GM18498 (cell line): ENCODE results near the gene RAD51B.

Experiments used
- ATAC-seq: cut with Tn5 transposase; IDR thresholded peaks from one replicate; pipeline ENCODE4 v1.9.1; 2021; ENCODE audit warnings: mild to moderate bottlenecking, moderate library complexity; ENCODE audit not compliant: unreplicated experiment

RAD51B gene

DNA sequence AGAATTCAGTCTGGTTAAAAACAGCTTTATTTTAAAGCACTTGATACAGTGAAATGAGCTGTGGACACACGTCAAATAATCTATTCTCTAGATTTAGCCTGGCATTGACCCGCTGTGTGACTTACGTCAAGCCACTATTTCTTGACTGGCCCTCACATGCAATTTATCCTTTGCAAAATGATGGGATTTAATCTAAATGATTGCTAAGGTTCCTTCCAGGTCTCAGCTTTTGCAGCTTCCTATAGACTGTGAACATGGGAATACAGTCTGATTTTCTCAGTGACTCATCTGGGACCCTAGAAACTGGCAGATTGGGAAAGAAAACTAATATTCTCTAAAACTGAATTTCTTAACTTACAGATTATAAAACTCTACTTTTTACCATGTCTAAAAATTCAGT, 409.1 kb downstream of the RAD51B start:
- ATAC-seq, result no peak

GRCh38 chr14:68229423-68230100, 410.0 kb downstream of the RAD51B start:
- ATAC-seq, result no peak

- no peak for ATAC-seq
These were observed 410.8 kb downstream of the RAD51B start for GRCh38 chr14:68230202-68230949.

GRCh38 chr14:68230950-68231717, 411.6 kb downstream of the RAD51B start:
- ATAC-seq, result no peak

DNA sequence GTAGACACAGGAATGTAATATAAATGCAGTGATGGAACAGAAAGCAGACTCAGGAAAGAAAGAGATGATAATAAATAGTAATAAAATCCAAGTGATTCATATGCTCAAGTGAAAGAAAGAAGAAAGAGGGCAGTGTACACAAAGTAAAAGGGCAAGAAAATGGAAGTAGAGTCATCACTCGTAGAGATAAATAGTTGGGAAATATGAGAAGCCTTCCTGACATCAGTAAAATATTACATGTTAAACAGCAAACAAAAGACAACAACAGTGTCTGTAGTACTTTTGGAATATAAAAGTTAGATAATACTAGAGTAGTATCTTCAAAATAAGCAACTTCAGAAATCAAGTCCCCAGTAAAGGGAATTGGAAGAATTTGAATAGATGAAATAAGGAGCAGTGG, 412.3 kb downstream of the RAD51B start:
- no peak for ATAC-seq

- ATAC-seq, result peak; percentile 79
These were observed 412.9 kb downstream of the RAD51B start for GRCh38 chr14:68232300-68233055.

- ATAC-seq, result no peak
These were observed 413.7 kb downstream of the RAD51B start for GRCh38 chr14:68233101-68233784.

- no peak for ATAC-seq
These were observed 414.7 kb downstream of the RAD51B start for GRCh38 chr14:68234101-68234905.

GRCh38 chr14:68235011-68235410, 415.4 kb downstream of the RAD51B start:
- ATAC-seq, result no peak

DNA sequence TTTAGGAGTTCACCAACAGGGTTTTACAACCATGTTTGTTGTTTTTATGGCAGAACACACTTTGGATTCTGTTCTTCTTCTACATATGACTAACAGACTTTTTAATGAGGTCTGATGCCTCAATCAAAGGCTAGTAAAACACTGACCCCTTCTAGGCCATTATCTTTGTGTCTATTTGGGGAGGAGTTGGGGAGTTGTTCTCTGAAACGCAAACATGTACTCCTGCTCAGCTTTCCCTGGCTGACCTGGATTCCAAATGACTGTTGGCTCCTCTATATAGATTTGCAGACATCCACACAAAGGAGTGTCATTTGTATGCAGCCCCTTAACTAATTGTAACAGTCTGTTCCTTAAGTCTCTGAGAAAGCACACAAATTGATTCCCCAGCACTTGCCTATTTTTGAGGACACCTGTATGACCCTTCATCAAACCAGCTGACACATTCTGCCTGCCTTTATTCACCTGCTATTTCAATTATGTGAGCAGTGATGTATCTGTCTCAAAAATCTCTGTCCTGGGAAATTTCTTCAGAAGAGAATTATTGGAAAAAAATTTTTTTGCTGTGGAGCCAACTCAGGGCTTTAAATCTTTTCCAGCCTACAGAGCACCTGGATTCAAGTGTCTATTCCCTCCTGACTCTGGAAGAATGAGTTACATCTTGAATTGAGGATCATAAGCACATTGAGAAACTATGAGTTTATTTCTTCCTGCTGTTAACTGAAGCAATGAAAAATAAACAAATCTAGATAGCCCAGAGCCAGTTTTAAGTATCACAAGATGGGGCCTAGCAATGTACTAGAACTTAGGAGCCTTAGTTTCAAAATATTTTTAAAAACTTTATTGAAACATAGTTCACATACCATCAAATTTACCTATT, 417.2 kb downstream of the RAD51B start:
- ATAC-seq, result no peak

DNA sequence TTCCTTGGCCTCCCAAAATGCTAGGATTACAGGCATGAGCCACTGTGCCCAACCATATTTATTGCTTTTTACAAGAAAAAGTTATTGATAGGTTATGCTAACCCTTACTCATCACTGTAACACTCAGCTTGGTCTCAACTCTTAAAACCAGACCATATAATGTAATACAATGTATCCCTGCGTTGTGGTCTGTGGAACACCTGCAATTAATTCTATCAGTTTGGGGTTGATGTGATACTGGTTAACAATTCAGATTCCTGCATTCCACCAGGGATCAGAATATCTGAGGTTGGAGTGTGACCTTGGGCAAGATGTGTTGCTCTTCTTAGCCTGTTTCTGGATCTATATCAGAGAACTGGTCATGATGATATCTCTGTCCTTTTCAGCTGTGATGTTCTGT, 419.0 kb downstream of the RAD51B start:
- no peak for ATAC-seq

DNA sequence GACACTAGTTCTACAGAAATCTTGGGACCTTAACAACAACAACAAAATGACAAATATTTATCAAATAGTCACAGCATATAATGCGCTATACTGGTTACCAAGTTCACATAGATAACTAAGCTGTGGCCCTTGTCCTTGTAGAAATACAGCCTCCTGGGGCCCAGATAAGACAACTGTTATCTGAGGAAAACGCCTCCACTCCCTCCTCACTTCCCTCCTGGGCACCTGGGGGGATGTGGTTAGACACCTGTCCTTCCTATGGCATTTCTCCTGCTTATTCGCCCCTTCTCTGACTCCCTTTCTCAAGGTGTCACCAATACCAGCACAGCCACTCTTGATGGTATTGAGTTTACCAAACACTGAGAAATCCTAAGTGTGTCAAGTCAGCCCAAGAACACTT, 419.4 kb downstream of the RAD51B start:
- no peak for ATAC-seq

GRCh38 chr14:68239988-68240771, 420.6 kb downstream of the RAD51B start:
- no peak for ATAC-seq

- ATAC-seq, result no peak
These were observed 422.4 kb downstream of the RAD51B start for GRCh38 chr14:68241862-68242487.

GRCh38 chr14:68243450-68244010, 424.0 kb downstream of the RAD51B start:
- ATAC-seq, result no peak

DNA sequence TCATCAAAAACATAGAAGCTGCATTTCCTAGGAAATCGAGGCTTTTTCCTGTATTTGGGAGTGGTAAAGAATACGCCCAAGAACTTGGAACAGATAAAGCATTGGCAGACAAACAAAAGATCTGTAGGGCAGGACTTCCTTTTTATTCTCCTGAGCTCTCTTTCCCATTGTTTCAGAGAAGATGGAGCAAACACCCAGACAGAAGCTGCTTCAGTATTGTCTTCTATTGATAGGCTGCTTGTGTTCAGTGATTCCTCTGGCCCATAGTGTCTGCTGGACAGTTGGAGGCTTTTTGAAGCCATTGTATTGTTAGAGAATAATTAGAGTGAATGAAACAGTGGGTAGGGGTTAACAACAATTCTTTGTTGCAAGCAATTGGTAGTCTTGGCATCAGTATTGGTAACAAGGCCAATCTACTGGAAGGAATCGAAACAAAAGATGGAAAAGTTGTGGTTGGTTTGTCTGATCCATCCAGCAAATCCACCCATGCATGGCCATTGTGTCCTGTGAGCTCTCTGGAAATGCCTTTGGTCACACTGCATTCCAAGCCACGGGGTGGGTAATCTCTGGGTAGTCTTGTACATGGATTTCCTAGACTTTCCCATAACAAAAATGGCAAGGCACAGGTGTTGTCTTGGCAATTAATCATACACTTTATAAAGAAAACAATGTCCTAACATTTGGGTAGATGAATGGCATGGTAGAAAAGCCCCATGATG, 424.8 kb downstream of the RAD51B start:
- no peak for ATAC-seq
